Activated CD4-positive, alpha-beta T cell treated with anti-CD3 and anti-CD28 coated beads, Interleukin-10, Interleukin-2, amounts not matched to agents 100 ng/mL and 50 ng/mL, durations not matched to agents 16 hours and 8 hours (primary cell): Measurements from ENCODE around the gene DBNL.
"Not testable (repeated sequence)": the region's sequence is repeated elsewhere in the genome, so short reads cannot be mapped to it uniquely, and the experiment has no call there.

Experiments used
- DNase-seq: peaks from one replicate; pipeline ENCODE4 v3.0.0-alpha.2; 2020

The DBNL gene

DNA sequence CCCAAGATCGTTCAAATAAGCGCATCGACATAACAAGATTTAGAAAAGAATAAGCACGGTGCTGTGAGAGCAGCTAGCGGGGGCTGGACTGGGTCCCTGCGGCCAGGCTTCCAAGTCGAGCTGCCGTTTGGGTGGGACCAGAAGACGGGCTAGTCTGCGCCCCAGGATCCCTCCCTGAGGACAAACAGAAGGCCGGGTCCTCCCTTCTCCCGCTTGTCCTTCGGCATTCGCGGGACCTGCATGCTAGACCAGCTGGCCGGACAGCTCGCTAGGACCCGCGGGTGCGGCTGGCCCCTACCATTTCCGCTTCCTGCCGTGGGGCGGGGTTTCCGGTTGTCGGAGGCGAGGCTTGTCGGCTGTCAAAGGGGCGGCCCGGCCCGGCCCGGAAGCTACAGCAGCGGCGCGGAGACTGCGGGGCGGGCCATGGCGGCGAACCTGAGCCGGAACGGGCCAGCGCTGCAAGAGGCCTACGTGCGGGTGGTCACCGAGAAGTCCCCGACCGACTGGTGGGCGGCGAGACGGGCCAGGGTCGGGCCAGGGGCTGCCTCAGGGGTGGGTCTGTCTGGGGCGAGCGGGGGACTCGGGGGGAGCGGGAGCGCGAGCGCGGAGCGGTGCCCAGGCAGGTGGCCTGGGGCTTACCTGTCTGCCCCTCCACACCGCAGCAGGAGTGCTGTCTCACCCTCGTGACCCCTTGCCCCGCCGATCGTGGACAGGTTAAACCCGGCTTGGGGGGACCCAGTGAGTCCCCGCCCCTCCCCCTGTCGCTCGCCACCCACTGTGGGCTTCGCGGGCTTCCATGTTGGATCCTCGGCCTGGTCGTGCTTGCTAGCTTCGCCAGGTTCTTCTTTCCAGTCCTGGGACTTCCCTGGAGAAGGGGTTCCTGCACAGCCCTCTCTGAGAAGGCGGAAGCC is at the start of gene DBNL:
TSS of gene DBNL (plus strand) at position 388 of the 911 bp plus-strand sequence. CDS start at position 424, 36 bp downstream.
- DNase-seq, result peak; percentile 95

DNA sequence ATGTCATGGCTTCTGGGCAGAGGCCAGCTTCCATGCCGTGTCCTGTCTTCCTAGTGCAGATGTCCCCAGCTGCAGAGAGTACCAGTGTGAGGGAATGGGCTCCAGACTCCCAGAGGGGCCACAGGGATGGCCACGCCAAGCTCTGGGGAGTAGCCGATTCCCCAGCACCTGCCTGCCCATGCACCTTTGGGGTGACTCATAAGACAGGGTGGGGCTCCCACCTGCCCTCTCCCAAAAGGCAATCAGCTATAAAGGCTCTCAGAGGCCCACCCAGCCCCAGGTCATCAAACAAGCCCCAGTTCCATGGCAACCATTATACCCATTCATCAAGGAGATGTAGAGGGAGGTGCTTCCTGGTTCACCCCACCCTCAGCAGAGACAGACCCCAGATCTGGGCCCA is 47.0 kb upstream of the DBNL start, which contains the start of gene SPDYE1:
TSS of gene SPDYE1 (plus strand) at position 366 of the 400 bp plus-strand sequence. CDS start 2,053 bp downstream, outside the sequence.
- not testable (repeated sequence) for DNase-seq

DNA sequence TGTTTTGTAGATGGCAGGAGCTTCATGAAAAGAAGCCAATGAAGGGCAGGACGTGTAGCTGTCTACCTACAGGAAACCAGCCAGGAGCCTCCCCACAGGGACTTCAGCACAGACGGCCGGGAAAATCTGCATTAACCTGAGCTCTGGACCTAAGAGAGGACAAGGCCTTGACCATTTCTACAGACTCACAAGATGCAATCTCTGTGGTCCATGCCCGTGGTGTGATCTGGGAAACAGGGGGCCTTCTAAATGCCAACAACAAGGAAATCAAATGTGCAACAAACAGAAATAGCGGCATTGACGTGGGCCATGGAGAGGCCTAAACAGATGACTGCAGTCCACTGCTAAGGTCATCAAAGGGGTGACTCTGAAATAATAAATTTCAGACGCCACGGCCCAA is 32.4 kb upstream of the DBNL start:
- DNase-seq, result not testable (repeated sequence)

DNA sequence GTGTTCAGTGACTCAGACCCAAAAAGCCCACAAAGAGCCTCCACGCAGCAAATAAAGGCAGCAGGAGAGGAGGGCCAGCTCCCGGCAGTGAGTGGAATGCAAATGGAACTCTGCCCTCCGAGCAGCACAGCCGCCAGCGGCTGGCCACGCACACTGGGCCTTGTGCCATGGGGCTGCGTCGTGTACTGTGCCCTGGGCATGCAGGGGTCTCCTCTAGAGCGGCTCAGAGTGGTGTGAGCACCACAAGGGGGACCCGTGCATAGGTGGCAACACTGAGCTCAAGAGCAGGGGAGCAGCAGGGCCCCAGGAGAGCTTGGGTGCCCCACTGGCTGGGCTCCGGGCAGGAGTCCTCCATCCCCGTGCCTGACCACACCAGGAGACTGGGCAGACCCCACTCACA is 29.4 kb upstream of the DBNL start:
- DNase-seq, result not testable (repeated sequence)

DNA sequence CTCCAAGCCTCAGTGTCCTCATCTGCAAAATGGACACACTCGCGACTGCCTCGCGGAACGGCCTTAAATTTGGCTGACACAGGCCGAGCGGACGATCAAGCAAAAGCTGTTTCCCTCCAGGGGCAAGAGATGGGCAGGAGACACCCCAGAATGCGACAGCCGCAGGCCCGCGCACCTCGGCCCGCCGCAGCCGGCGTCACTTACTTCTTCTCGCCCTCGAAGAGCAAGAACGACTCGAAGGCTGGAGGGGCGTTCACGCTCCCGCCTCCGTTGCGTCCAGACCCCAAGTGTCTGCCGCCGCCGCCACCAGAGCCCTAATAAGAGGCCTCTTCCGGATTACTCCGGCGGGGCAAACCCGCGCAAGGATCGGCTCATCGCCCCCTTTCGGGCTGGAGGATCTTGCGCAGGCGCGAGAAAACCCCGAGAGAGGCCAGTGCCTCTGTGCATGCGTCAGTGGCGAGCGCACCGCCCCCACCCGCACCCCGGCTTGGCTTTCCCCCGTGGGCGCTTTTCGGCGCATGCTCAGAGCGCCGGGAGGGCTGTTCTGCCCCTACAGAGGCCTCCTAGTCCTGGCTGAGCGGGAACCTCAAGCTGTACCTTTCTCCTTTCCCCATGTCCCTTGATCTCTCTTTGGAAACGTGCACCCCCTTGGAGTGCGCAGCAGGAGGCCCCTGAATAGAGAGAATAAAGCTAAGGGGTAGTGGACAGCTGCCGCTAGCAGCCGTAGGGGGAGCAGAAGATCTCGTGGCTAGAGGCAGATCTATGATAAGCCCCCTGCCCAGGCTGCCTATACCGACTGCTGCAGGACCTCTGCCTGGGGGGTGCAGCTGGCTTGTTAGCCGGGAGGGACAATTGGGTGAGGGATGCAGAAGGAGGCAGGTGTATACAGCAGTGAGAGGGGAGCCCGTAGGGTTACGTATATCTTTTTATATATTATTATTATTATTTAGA is 25.4 kb upstream of the DBNL start:
- DNase-seq, result peak; percentile 99

DNA sequence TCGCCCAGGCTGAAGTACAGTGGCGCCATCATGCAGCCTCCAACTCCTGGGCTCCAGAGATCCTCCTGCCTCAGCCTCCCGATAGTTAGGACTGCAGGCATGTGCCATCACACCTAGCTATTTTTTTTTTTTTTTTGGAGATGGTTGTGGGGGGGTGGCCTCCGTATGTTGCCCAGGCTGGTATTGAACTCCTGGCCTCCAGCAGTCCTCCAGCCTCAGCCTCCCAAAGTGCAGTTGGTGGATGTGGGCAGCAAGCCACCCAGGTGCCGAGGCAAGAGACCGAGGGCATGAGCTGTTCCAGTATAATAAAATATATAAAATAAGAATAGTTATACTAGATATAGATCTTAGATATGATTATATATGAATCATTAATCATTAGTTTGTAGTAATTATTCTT is 24.7 kb upstream of the DBNL start:
- not testable (repeated sequence) for DNase-seq

DNA sequence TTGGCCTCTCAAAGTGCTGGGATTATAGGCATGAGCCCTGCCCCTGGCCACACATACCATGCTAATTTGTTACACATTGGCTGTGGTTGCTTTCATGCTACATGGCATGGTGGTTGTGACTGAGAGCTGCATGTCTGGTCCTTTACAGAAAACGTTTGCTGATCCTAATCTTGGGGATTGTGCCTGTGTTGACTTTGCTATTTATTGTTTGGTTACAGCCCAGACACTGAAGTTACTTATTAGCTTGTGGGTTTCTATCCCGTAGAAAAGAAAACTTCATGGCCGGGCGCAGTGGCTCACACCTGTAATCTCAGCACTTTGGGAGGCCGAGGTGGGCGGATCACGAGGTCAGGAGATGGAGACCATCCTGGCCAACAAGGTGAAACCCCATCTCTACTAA is 22.4 kb upstream of the DBNL start:
- DNase-seq, result not testable (repeated sequence)

DNA sequence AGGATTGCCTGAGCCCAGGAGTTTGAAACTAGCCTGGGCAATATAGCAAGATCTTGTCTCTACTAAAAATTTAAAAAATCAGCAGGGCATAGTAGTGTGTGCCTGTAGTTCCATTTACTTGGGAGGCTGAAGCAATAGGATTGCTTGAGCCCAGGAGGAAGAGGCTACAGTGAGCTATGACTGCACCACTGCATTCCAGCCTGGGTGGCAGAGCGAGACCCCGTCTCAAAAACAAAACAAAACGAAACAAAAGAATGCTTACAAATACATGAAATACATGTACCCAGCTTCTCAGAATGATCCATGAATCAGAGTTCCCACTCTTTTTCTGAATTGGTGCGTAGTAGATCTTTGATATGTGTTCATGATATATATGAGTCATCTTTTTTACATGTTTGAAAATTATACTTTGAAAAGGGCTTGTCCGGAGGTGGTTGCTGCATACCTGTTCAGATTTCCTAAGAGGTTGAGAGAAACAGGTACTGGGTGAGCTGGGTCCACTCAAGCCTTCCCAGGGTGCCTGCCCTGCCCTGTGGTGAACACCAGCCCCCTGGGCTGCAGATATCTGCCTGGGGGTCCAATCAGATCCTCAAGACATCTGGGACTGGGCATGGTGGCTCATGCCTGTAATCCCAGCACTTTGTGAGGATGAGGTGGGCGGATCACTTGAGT is 21.6 kb upstream of the DBNL start:
- peak; percentile 29 for DNase-seq

DNA sequence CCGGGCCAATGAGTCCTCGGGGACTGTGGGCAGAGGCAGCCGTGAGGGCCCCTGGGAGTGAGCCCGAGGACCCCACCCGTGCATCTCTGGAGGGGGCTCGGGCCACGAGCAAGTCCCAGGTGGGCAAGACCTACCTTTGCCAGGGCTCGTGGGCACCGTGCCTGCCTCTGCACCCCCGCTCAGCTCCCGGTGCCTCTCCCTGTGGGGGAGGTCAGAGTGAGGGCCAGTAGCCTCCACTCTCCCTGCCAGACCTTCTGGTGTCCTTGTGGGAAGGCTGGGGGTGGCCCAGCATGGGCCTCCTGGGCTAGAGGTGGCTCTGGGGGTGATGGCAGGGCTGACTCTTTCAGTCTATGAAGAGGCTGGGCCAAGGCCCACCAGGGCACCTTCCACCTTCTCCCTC is 15.1 kb upstream of the DBNL start:
- DNase-seq, result not testable (repeated sequence)

DNA sequence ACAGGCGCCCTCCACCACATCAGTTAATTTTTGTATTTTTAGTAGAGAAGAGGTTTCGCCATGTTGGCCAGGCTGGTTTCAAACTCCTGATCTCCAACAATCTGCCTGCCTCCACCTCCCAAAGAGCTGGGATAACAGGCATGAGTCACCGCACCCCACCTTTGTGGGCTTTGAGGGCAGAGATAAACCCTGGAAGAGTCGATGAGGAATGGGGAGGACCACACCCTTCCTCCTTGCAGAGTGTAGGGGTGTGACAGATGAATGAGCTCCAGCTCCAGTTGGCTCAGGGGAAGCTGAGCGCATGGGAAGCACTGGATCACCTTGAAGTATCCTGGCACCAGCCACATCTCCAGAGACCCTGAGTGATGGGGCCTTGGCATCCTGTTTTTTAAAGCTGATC is 14.5 kb upstream of the DBNL start:
- not testable (repeated sequence) for DNase-seq

DNA sequence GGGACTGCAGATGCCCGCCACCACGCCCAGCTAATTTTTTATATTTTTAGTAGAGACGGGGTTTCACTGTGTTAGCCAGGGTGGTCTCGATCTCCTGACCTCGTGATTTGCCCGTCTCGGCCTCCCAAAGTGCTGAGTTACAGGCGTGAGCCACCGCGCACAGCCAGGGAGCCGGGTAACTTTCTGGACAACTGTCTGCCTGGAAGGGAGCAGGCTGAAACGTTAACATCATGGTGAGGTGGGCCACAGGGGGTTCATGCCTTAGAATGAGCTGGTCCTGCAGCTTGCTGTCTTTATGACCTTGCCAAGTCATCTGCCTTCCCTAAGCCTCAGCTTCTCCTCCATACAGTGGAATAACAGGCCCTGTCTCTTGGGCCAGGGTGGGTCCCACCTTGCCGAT is 13.2 kb upstream of the DBNL start:
- DNase-seq, result not testable (repeated sequence)

DNA sequence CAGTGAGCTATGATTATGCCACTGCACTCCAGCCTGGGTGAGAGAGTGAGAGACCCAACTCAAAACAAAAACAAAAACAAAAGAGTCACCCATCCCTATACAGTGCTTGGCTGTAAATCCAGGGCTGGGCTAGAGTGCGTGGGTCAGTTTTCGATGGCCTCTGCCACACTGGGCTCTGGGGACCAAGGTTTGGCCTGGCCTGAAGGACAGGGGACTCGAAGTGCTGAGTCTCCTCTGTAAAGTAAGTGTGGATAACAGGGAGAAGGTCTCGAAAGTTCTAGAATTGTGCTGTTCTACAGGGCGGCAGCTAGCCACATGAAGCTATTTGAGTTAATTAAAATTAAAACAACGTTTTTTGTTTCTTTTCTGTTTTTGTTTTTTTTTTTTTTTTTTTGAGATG is 12.5 kb upstream of the DBNL start:
- not testable (repeated sequence) for DNase-seq

DNA sequence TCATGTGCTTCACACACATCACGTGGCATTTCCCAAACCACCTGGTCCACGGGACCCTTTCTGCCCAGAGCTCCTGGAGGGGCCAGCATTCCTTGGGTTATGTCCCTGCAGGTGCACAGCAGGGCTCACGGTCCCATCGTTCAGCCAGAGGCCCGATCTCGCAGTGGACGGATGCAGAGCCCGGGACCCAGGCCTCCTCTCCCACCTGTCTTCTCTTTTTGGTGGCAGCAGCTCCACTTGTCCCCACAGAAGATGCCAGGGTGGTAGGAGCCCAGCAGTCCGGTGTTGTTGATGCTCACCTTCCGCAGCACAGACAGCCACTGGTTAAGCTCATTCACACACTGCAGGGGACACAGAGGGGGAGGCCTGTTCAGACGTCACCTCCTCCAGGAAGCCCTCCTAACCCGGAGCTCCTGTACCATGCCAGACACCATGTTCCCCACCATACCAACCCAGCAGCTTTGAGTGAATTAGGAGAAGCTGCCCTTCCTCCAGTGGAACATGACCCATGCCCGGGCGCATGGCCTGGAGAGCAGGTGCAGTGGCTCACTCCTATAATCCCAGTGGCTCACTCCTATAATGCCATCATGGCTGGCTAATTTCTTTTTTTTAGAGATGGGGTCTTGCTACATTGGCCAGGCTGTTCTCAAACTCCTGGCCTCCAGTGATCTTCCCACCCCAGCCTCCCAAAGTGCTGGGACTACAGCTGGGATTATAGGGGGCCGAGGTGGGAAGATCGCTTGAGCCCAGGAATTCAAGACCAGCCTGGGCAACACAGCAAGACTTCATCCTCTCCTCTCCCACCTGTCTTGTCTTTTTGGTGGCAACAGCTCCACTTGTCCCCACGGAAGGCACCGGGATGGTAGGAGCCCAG is 10.3 kb upstream of the DBNL start:
- DNase-seq, result not testable (repeated sequence)

DNA sequence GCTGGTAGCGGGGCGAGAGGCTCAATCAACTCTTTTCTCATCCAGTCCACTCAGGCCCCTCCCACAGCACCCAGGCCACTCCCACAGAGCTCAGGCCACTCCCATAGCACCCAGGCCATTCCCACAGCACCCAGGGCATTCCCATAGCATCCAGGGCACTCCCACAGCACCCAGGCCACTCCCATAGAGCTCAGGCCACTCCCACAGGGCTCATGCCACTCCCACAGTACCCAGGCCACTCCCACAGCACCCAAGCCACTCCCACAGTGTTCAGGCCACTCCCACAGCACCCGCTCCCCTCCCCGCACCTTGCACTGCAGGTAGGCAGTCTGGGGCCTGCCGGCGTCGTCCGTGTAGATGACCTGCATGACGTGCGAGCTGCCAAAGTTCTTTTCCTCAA is 8.1 kb upstream of the DBNL start:
- DNase-seq, result peak; percentile 54

DNA sequence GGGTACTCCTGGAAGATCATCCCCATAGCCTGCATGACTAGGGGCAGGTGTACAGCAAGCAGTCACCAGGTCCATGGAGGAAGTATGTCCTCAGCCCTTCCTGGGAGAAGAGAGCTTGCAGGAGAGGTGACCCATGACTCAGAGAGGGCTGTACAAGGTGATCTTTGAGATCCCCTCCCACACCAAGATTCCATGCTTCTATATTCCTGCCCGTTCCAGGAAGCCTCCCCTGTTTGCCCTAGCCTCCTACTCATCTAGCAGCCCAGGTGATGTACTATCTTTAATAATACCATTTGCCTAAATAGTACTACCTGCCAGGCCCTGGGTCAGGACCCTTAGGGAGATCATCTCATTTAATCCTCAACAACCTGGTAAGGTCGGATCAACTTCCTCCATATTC is 6.6 kb upstream of the DBNL start:
- not testable (repeated sequence) for DNase-seq

DNA sequence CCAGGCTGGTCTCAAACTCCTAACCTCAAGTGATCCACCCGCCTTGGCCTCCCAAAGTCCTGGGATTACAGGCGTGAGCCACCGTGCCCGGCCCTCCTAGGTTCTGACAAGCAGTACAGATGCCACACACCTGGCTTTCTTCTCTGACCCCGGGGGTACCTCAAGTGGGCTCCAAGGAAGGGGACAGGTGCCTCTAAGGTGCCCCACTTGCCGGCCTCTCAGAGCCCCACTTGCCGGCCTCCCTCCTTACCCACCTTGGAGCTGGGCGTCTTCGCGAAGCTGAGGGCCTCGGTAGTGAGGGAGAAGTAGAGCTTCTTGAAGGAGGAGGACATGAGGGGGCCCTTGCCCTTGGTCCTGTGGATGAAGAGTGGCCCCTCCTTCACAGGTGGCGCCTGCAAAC is 5.9 kb upstream of the DBNL start:
- not testable (repeated sequence) for DNase-seq

DNA sequence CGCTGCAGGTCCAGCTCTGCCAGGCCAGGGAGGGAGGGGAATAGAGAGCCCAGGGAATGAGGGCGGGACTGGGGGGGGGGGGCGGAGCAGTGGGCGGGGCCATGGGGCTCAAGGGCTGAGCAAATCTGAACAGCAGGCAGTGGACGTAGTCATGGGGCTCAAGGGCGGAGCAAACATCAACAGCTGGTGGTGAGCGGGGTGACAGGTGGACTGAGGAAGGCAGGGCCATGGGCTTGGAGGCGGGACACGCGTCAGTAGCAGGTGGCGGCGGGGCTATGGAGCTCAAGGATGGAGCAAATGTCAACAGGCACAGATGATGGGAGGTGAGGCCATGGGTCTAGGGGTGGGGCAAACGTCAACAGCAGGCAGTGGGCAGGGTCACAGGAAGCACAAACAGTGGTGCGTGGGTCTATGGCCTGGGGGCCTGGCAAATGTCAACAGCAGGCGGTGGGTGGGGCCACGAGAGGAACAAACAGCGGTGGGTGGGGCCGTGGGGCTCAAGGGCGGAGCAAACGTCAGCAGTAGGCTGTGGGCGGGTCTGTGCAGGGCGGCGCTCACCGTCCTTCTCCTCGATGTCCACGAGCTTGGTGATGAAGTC is 5.4 kb upstream of the DBNL start:
- DNase-seq, result peak; percentile 88

DNA sequence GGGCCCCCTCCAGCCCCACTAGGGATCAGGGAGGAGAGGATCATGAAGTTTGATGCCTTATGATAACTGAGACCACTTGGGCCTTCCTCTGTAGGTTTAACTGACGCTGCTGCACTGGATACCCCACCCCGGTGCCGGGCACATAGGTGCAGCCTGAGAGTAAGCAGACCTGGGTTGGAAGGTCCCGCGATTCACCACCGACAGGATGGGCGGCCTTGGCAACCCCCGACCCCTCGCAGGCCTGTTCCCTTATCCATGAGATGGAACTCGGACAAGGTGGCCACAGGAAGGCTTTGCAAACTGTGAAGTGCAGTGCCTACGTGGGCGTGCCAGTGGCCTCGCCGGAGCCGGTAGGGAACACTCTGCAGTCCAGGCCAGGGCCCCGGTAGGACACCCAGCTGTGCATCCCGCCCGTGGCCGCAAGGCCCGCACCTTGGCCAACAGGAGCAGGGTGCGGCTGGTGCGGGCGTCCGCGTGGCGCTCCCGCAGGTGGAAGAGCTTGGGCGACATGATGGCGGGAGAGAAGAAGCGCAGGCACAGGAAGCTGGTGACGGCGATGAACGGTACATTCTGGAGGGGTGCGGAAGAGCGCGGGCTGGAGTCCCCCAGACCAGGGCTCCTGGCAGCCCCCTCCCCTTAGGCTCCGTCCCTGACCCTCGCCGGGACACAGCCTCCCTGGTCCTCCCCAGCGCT is 4.6 kb upstream of the DBNL start:
- DNase-seq, result not testable (repeated sequence)

DNA sequence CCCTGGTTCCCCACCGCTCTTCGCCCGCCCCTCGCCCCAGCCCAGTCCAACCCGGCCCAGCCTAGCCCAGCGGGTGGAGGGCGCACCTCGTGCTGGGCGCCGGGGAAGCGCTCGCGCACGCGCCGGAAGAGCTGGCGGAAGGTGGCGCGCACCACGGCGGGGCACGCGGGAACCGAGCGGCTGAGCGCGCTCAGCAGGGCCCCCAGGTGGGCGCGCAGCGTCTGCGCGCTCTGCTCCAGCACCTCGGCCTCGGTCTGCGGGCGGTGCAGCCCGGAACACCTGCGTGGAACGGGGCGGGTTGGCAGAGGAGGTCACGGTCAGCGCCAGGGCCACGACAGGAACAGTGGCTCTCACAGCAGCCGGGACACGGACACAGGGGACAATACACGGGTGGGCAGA is 4.0 kb upstream of the DBNL start:
- DNase-seq, result peak; percentile 80

DNA sequence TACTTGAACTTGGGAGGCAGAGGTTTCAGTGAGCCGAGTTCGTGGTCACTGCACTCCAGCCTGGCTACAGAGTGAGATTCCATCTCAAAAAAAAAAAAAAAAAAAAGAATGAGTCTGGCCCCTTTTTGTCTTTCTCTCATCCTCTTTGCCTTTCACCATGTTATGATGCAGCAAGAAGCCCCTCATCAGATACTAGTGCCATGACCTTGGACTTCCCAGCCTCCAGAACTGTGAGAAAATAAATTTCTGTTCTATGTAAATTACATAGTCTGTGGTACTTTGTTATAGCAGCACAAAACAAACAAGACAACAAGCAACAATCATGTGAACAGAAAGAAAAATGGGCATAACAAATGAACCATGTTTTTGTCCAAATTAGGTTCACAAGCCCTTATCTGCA is 2.3 kb upstream of the DBNL start:
- no peak for DNase-seq

DNA sequence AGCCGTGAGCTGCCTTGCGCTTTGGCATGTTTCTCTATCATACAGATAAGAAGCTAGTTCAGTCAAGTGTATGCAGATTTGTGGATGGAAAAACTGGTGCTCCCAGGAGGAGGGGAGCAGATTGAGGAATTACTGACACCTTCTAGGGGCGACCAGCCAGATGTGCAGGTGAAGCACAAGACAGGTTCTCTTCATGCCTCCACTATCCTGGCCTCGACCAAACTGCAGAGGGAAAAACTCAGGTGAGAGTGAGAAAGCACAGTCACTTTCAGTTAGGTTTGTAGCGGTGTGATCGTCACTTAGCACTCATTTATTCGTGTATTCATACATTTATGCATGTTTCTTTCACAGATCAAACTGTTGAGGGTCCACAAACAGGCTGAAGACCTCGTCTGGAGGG is 600 bp upstream of the DBNL start:
- DNase-seq, result no peak
